Mesangial cell (primary cell): ENCODE results near the gene MXRA5. TPM values are rescaled to one million over a fixed set of nuclear protein-coding genes. Genes with fewer than 3 reads are reported as not detected.

Source experiments
- total RNA-seq: library from RNA; depleted of rRNA; stranded (reverse); fragments of >200 nt; gene quantifications from 2 replicates; pipeline ENCODE4 v1.2.3, GENCODE V29; 2015

Gene MXRA5, protein sequence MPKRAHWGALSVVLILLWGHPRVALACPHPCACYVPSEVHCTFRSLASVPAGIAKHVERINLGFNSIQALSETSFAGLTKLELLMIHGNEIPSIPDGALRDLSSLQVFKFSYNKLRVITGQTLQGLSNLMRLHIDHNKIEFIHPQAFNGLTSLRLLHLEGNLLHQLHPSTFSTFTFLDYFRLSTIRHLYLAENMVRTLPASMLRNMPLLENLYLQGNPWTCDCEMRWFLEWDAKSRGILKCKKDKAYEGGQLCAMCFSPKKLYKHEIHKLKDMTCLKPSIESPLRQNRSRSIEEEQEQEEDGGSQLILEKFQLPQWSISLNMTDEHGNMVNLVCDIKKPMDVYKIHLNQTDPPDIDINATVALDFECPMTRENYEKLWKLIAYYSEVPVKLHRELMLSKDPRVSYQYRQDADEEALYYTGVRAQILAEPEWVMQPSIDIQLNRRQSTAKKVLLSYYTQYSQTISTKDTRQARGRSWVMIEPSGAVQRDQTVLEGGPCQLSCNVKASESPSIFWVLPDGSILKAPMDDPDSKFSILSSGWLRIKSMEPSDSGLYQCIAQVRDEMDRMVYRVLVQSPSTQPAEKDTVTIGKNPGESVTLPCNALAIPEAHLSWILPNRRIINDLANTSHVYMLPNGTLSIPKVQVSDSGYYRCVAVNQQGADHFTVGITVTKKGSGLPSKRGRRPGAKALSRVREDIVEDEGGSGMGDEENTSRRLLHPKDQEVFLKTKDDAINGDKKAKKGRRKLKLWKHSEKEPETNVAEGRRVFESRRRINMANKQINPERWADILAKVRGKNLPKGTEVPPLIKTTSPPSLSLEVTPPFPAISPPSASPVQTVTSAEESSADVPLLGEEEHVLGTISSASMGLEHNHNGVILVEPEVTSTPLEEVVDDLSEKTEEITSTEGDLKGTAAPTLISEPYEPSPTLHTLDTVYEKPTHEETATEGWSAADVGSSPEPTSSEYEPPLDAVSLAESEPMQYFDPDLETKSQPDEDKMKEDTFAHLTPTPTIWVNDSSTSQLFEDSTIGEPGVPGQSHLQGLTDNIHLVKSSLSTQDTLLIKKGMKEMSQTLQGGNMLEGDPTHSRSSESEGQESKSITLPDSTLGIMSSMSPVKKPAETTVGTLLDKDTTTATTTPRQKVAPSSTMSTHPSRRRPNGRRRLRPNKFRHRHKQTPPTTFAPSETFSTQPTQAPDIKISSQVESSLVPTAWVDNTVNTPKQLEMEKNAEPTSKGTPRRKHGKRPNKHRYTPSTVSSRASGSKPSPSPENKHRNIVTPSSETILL (N-terminal part only)
- 0.81 and 25.9 TPM in 2 replicates for total RNA-seq

DNA sequence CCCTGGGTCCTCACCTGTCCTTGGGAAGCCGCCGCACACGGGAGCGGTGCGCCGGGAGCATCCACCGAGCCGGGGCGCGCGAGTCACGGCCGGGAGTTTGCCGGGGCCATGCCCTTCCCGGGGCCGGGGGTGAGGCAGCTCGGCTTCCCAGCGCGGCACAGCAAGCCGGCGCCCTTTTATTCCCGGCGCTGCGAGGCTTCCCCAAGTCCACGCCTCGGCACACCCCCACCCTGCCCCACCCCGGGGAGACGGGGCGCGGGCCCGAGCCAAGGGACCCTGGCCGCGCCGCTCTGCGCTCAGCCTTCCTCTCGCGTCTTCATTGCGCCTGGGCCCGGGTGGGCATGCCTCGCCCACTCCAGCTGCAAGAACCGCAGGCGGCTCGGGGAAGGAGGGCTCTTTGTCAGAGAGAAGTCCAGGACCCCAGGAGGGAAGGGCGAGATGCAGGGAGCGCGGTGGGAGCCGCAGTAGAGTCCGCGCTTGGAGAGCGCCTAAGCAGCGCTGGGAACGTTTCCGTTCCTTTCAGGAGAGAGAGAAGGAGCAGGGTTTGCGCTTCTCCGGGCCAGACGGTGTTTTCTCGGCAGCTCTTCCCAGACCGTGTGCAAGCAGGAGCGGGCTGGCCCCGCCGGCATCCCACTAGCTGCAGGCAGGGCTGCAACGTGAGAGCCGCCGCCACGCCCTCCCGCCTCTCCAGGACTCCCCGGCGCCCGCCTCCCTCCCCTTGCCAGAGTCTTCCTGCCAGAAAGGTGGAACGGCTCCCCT is at the start of gene MXRA5:
Gene MXRA5, minus strand, starts transcription at position 152 of the 759 bp plus-strand sequence. CDS start 2,819 bp downstream, outside the sequence.

